ENCODE measurements around the gene TTC31.

- TF ChIP-seq, protein P1, sequence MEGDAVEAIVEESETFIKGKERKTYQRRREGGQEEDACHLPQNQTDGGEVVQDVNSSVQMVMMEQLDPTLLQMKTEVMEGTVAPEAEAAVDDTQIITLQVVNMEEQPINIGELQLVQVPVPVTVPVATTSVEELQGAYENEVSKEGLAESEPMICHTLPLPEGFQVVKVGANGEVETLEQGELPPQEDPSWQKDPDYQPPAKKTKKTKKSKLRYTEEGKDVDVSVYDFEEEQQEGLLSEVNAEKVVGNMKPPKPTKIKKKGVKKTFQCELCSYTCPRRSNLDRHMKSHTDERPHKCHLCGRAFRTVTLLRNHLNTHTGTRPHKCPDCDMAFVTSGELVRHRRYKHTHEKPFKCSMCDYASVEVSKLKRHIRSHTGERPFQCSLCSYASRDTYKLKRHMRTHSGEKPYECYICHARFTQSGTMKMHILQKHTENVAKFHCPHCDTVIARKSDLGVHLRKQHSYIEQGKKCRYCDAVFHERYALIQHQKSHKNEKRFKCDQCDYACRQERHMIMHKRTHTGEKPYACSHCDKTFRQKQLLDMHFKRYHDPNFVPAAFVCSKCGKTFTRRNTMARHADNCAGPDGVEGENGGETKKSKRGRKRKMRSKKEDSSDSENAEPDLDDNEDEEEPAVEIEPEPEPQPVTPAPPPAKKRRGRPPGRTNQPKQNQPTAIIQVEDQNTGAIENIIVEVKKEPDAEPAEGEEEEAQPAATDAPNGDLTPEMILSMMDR (IDR thresholded peaks at IDR 0.05): no peak
- no peak for TF ChIP-seq EZH2 (IDR thresholded peaks at IDR 0.05; ENCODE audit: borderline replicate concordance, insufficient read depth, low read depth, low read length, poor library complexity, severe bottlenecking)
These were observed 52.6 kb downstream of the TTC31 start for GRCh38 chr2:74535440-74535965.
